CD14-positive monocyte (primary cell): ENCODE data around the gene WIPF2. TPM values are rescaled to one million over a fixed set of nuclear protein-coding genes. Genes with fewer than 3 reads are reported as not detected.
A peak's percentile ranks its signal among the peaks of the same experiment; 100 is the strongest.

Experiments used
- DNase-seq, 3 donors: peaks; one replicate each; pipeline ENCODE4 v3.0.0-alpha.2; 2011 to 2022
- H2AFZ ChIP-seq: 2 replicates; pipeline ENCODE4 v1.6.0; 2012; ENCODE audit warnings: mild to moderate bottlenecking, low read depth, low read length, inconsistent platforms; ENCODE audit not compliant: insufficient read depth, poor library complexity, severe bottlenecking
- H3K27ac ChIP-seq, 2 donors: 1 replicate in 1 of 2; 2 replicates in 1 of 2; pipeline ENCODE4 v1.5.1; 2012 to 2013; ENCODE audit warnings: low read length in 2 of 2, control low read depth in 1 of 2, inconsistent platforms in 1 of 2, low read depth in 1 of 2, mild to moderate bottlenecking in 1 of 2
- H3K27me3 ChIP-seq, 2 donors: one replicate each; pipeline versions ENCODE4 v1.6.0 to v1.6.1; 2011 to 2013; ENCODE audit warnings: low read length in 2 of 2; ENCODE audit not compliant: control insufficient read depth in 2 of 2, insufficient read depth in 2 of 2
- H3K36me3 ChIP-seq, 2 donors: replicated peaks in 1 of 2; 1 replicate in 1 of 2; 2 replicates in 1 of 2; pipeline versions ENCODE4 v1.5.1 to v1.6.1; 2012 to 2013; ENCODE audit warnings: low read length in 2 of 2, control low read depth in 1 of 2, inconsistent platforms in 1 of 2, mild to moderate bottlenecking in 1 of 2; ENCODE audit not compliant: insufficient read depth in 2 of 2, control insufficient read depth in 1 of 2
- H3K4me1 ChIP-seq, 2 donors: 1 replicate in 1 of 2; 2 replicates in 1 of 2; pipeline versions ENCODE4 v1.5.1 to v1.6.1; 2012 to 2013; ENCODE audit warnings: low read length in 2 of 2, control low read depth in 1 of 2, inconsistent platforms in 1 of 2, mild to moderate bottlenecking in 1 of 2, moderate library complexity in 1 of 2; ENCODE audit not compliant: insufficient read depth in 2 of 2, control insufficient read depth in 1 of 2
- H3K4me2 ChIP-seq: replicated peaks from 2 replicates; pipeline ENCODE3; 2012; ENCODE audit warnings: low read length, moderate library complexity, mild to moderate bottlenecking; ENCODE audit not compliant: poor library complexity, severe bottlenecking; ENCODE audit errors: extremely low read depth
- H3K4me3 ChIP-seq, 3 experiments: fragments of 200-600 bp in 1 of 3; sonication (generic) in 1 of 3; replicated peaks in 1 of 3; 1 replicate in 2 of 3; 2 replicates in 1 of 3; pipeline ENCODE4 v1.5.1; 2011 to 2013; ENCODE audit warnings: low read length in 3 of 3, mild to moderate bottlenecking in 3 of 3, control low read depth in 2 of 3, low read depth in 2 of 3, inconsistent platforms in 1 of 3, moderate library complexity in 1 of 3
- H3K79me2 ChIP-seq: 2 replicates; pipeline ENCODE4 v1.6.0; 2012; ENCODE audit warnings: mild to moderate bottlenecking, control low read depth, inconsistent platforms, low read length, moderate library complexity; ENCODE audit not compliant: insufficient read depth
- H3K9ac ChIP-seq: 2 replicates; pipeline ENCODE4 v1.6.0; 2017; ENCODE audit warnings: low read length, mild to moderate bottlenecking; ENCODE audit not compliant: insufficient read depth, poor library complexity, severe bottlenecking
- H3K9me3 ChIP-seq, 2 donors: replicated peaks in 1 of 2; 1 replicate in 1 of 2; 2 replicates in 1 of 2; pipeline versions ENCODE4 v1.5.1 to v1.6.1; 2012 to 2013; ENCODE audit warnings: low read length in 2 of 2, control low read depth in 1 of 2; ENCODE audit not compliant: control insufficient read depth in 1 of 2, insufficient read depth in 1 of 2
- H4K20me1 ChIP-seq: 2 replicates; pipeline ENCODE4 v1.6.0; 2012; ENCODE audit warnings: mild to moderate bottlenecking, low read length, control low read depth, moderate library complexity; ENCODE audit not compliant: insufficient read depth
- H3K27ac Mint-ChIP-seq, 7 donors: one replicate each; pipeline ENCODE4 v1.8.0; 2020; ENCODE audit warnings: mild to moderate bottlenecking in 7 of 7, mixed read lengths in 7 of 7, moderate library complexity in 6 of 7, inconsistent platforms in 2 of 7
- H3K27me3 Mint-ChIP-seq, 3 donors: one replicate each; pipeline ENCODE4 v1.8.0; 2021 to 2022; ENCODE audit warnings: low read depth in 3 of 3, mild to moderate bottlenecking in 3 of 3, mixed read lengths in 3 of 3, moderate library complexity in 3 of 3, inconsistent platforms in 1 of 3
- H3K36me3 Mint-ChIP-seq, 2 donors: one replicate each; pipeline ENCODE4 v1.8.0; 2020; ENCODE audit warnings: mixed read lengths in 2 of 2, inconsistent platforms in 1 of 2, mild to moderate bottlenecking in 1 of 2
- H3K4me1 Mint-ChIP-seq: one replicate; pipeline ENCODE4 v1.8.0; 2020; ENCODE audit warnings: mild to moderate bottlenecking, mixed read lengths
- H3K4me3 Mint-ChIP-seq, 2 donors: one replicate each; pipeline ENCODE4 v1.8.0; 2020; ENCODE audit warnings: mild to moderate bottlenecking in 2 of 2, mixed read lengths in 2 of 2, moderate library complexity in 1 of 2
- H3K9me3 Mint-ChIP-seq, 7 donors: one replicate each; pipeline ENCODE4 v1.8.0; 2020 to 2022; ENCODE audit warnings: mixed read lengths in 7 of 7, mild to moderate bottlenecking in 6 of 7, moderate library complexity in 6 of 7, inconsistent platforms in 2 of 7
- WGBS: methylation state at CpG from one replicate; pipeline ENCODE4 v1.1.5; 2013; ENCODE audit warnings: missing lambda C conversion rate; ENCODE audit not compliant: insufficient coverage; 5-methylcytosine and 5-hydroxymethylcytosine counted together
- intact Hi-C, 2 donors: fragments of 100-400 bp; cut with micrococcal nuclease; formaldehyde crosslinking; loops; one replicate each; pipeline versions ENCODE4 v1.15.0 to v1.15.1; 2023
- polyA plus RNA-seq, 3 donors: library from polyadenylated mRNA; depleted of rRNA in 1 of 3; unstranded in 2 of 3; stranded (reverse) in 1 of 3; fragments of 300-500 nt in 2 of 3; fragments of >200 nt in 1 of 3; fragmentation: Illumina TruSeq in 2 of 3; gene quantifications; 1 replicate in 2 of 3; 2 replicates in 1 of 3; pipeline ENCODE4 v1.2.3, GENCODE V29; 2012 to 2021
- TF ChIP-seq, protein P1 (sequence below): fragments of 200-600 bp; IDR thresholded peaks from one replicate; pipeline ENCODE4 v1.8.0; 2022; ENCODE audit warnings: antibody characterized with exemption, mild to moderate bottlenecking

WIPF2 gene
- polyA plus RNA-seq, 3 donors, result 5.2 to 9.7 (median 8.4) TPM

DNA sequence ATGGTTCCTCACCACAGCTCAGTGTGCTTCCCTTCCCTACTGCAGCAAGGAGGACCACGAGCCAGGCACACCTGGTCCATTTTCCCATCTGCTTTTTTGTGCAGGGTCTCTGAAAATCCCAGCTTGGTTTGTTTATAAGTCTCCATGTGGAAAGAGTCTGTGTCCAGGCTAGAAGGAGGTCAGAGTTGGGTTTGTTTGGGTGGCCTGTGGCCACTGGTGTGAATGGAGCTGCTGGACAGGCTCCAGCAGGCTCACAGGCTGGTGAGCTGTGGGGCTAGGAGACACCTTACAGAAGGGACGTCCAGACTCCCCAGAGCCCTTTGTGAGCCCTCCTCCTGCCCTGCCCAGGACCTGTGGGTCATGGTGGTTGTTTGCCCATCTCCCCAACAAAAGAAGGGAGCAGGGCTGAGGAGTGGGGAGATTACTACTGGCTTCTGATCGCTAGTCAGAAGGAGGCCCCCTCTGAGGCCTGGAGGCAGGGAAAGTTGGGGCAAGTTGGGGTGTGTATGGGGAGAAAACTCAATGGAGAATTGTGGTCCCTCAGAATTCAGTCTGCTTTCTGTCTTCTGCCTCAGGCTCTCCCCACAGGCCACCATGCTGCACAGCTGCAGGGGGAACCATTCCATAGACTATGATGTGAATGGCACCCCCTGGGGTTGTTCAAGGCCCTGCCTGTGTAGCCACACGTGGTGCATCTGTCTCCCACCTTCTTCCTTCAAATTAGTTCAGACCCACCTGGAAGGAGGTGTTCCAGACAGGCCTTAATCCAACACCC lies 94.0 kb downstream of the WIPF2 start:
- TF ChIP-seq, protein P1, sequence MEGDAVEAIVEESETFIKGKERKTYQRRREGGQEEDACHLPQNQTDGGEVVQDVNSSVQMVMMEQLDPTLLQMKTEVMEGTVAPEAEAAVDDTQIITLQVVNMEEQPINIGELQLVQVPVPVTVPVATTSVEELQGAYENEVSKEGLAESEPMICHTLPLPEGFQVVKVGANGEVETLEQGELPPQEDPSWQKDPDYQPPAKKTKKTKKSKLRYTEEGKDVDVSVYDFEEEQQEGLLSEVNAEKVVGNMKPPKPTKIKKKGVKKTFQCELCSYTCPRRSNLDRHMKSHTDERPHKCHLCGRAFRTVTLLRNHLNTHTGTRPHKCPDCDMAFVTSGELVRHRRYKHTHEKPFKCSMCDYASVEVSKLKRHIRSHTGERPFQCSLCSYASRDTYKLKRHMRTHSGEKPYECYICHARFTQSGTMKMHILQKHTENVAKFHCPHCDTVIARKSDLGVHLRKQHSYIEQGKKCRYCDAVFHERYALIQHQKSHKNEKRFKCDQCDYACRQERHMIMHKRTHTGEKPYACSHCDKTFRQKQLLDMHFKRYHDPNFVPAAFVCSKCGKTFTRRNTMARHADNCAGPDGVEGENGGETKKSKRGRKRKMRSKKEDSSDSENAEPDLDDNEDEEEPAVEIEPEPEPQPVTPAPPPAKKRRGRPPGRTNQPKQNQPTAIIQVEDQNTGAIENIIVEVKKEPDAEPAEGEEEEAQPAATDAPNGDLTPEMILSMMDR, result no peak
- H3K27me3 ChIP-seq, result no peaks in the 10 kb centered on the region
- H3K4me1 Mint-ChIP-seq, result peaks cover 36% of the 10 kb centered on the region
- no peaks in the 10 kb centered on the region for H3K36me3 ChIP-seq
- H3K4me3 Mint-ChIP-seq, result no peak overlapping the region
- no peaks in the 10 kb centered on the region for H3K9me3 ChIP-seq
- peaks cover 43% of the 10 kb centered on the region for H4K20me1 ChIP-seq
- no peak overlapping the region for H3K27ac ChIP-seq
- peaks cover 0 to 2% (median 0%) of the 10 kb centered on the region in 7 donors for H3K9me3 Mint-ChIP-seq
- WGBS, result 91% methylated on average over 2 of the region's 4 CpGs
- peak overlapping the region in 1 of 3 experiments; percentile 26 for H3K4me3 ChIP-seq
- peaks cover 0 to 7% of the 10 kb centered on the region in 2 donors for H3K36me3 Mint-ChIP-seq
- H3K79me2 ChIP-seq, result peaks cover 14% of the 10 kb centered on the region
- H2AFZ ChIP-seq, result no peak overlapping the region
- H3K4me2 ChIP-seq, result no peak overlapping the region
- H3K27ac Mint-ChIP-seq, result peak overlapping the region in 6 of 7 donors; percentile 6 to 84 (median 69)
- H3K9ac ChIP-seq, result no peak overlapping the region
- intact Hi-C loops, result loop anchor here in 1 of 2 donors (2.0 kb wide), 1 partner anchor 40 kb away; no protein-coding TSS in a partner anchor
- peaks cover 0 to 14% (median 8%) of the 10 kb centered on the region in 3 donors for H3K27me3 Mint-ChIP-seq
- peaks cover 91 to 97% of the 10 kb centered on the region in 2 donors for H3K4me1 ChIP-seq
- no peak for DNase-seq

DNA sequence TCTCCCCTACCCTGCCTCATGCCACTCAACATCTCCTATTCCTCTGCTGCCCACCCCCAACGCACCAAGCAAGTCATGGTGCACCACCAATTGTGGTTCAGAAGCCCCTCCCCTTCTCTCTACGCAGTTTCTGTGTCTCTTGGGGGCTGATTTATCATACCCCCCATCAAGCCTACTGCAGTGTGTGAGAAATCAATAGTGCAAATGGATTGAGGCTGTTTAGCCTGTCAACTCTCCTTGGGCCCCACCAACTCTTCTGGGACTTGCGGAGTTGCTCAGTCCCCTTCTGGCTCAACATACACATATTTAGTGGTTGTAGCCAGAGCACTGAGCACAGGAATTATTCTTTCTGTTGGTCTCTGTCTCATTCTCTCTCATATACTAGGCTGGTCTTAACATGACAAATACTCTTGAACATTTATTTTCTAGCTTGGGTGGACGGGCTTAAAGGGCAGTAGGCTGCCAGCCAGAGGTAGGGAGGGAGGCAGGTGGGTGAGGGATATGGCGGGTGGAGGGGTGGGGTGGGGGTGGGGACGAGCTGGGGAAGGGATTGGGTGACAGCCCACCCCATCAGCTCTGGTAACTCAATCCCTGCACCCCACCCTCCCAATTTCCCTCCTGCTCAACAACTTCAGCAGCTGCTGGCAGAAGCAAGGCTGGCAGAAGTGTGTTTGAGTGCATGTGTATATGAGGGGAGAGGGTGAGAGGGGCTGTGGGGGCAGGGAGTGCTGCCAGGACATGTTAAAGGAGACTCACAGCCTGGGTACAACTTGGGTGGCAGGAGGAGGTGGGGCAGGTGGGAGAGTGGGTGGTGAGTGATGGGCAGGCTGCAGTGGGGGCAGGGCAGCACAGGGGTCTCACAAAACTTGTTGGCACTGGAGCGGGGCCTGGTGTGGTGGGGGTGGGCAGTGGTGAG lies 94.8 kb downstream of the WIPF2 start:
- peaks cover 0 to 2% (median 0%) of the 10 kb centered on the region in 7 donors for H3K9me3 Mint-ChIP-seq
- Histone ChIP-seq H2AFZ (no peak overlapping the region), H3K4me2 (no peak overlapping the region), H3K4me1 (peaks cover 83 to 88% of the 10 kb centered on the region in 2 donors), H3K79me2 (peaks cover 22% of the 10 kb centered on the region), H3K27me3 (no peaks in the 10 kb centered on the region), H3K27ac (peak overlapping the region; percentile 4 to 73), H4K20me1 (peaks cover 51% of the 10 kb centered on the region), H3K36me3 (no peaks in the 10 kb centered on the region), H3K9me3 (no peaks in the 10 kb centered on the region), H3K9ac (peak overlapping the region; percentile 5), H3K4me3 (no peak overlapping the region)
- 80% methylated on average over 1 of the region's 7 CpGs for WGBS
- peaks cover 36% of the 10 kb centered on the region for H3K4me1 Mint-ChIP-seq
- intact Hi-C loops, result loop anchor here in 1 of 2 donors (2.0 kb wide), 1 partner anchor 39 kb away; no protein-coding TSS in a partner anchor
- peaks cover 0 to 14% (median 8%) of the 10 kb centered on the region in 3 donors for H3K27me3 Mint-ChIP-seq
- peaks cover 5 to 7% of the 10 kb centered on the region in 2 donors for H3K36me3 Mint-ChIP-seq
- no peak for DNase-seq
- TF ChIP-seq, protein P1, result no peak
- no peak overlapping the region for H3K4me3 Mint-ChIP-seq
- H3K27ac Mint-ChIP-seq, result peak overlapping the region; percentile 69 to 97 (median 84)
